GM23338 (cell line): ENCODE measurements around the gene ADGRV1. TPM values are rescaled to one million over a fixed set of nuclear protein-coding genes. Genes with fewer than 3 reads are reported as not detected.

ENCODE experiments used
- ATAC-seq: fragments of 200-7000 bp; cut with Tn5 transposase; 3 replicates; pipeline ENCODE4 v1.9.1; 2020
- DNase-seq: peaks from one replicate; pipeline ENCODE4 v3.0.0-alpha.2; 2015; ENCODE audit warnings: low spot score
- H2AFZ ChIP-seq: fragments of 200-600 bp; sonication (generic); 2 replicates; pipeline ENCODE4 v1.8.0; 2016; ENCODE audit warnings: antibody characterized with exemption, mild to moderate bottlenecking, moderate library complexity
- H3F3A ChIP-seq: fragments of 200-600 bp; sonication (generic); replicated peaks from 2 replicates; pipeline ENCODE4 v1.8.0; 2017; ENCODE audit warnings: antibody characterized with exemption, mixed run types, low read depth
- H3K27ac ChIP-seq: fragments of 200-600 bp; sonication (generic); 2 replicates; pipeline ENCODE4 v1.6.1; 2016; ENCODE audit warnings: low read depth
- H3K27me3 ChIP-seq: fragments of 200-600 bp; sonication (generic); 2 replicates; pipeline ENCODE4 v1.8.0; 2016; ENCODE audit warnings: mild to moderate bottlenecking, mixed run types, moderate library complexity; ENCODE audit not compliant: insufficient read depth
- H3K36me3 ChIP-seq: fragments of 200-600 bp; sonication (generic); 2 replicates; pipeline ENCODE4 v1.8.0; 2016; ENCODE audit warnings: mild to moderate bottlenecking; ENCODE audit not compliant: insufficient read depth
- H3K4me1 ChIP-seq: fragments of 200-600 bp; sonication (generic); 2 replicates; pipeline ENCODE4 v1.8.0; 2016; ENCODE audit warnings: mild to moderate bottlenecking, moderate library complexity; ENCODE audit not compliant: insufficient read depth
- H3K4me2 ChIP-seq: fragments of 200-600 bp; sonication (generic); 2 replicates; pipeline ENCODE4 v1.7.1; 2017; ENCODE audit warnings: mixed run types
- H3K4me3 ChIP-seq: fragments of 200-600 bp; sonication (generic); 2 replicates; pipeline ENCODE4 v1.6.1; 2016; ENCODE audit warnings: mixed run types
- H3K79me2 ChIP-seq: fragments of 200-600 bp; sonication (generic); replicated peaks from 2 replicates; pipeline ENCODE4 v1.8.0; 2017; ENCODE audit warnings: mild to moderate bottlenecking; ENCODE audit not compliant: insufficient read depth
- H3K9me2 ChIP-seq: fragments of 200-600 bp; sonication (generic); 2 replicates; pipeline ENCODE4 v1.8.0; 2017; ENCODE audit not compliant: insufficient read depth
- H4K20me1 ChIP-seq: fragments of 200-600 bp; sonication (generic); replicated peaks from 2 replicates; pipeline ENCODE4 v1.8.0; 2017; ENCODE audit warnings: mild to moderate bottlenecking; ENCODE audit not compliant: insufficient read depth
- H3K27ac Mint-ChIP-seq: 2 replicates; pipeline ENCODE4 v1.8.0; 2020; ENCODE audit warnings: inconsistent platforms, mild to moderate bottlenecking, moderate library complexity, mixed read lengths
- H3K27me3 Mint-ChIP-seq: 3 replicates; pipeline ENCODE4 v1.8.0; 2022; ENCODE audit warnings: low read depth, mild to moderate bottlenecking, moderate library complexity, mixed read lengths, inconsistent platforms; ENCODE audit not compliant: insufficient read depth, poor library complexity
- H3K36me3 Mint-ChIP-seq: 3 replicates; pipeline ENCODE4 v1.8.0; 2021; ENCODE audit warnings: low read depth, mild to moderate bottlenecking, inconsistent platforms, moderate library complexity, mixed read lengths
- H3K4me1 Mint-ChIP-seq: 3 replicates; pipeline ENCODE4 v1.8.0; 2020; ENCODE audit warnings: mild to moderate bottlenecking, inconsistent platforms, mixed read lengths
- H3K4me3 Mint-ChIP-seq: 3 replicates; pipeline ENCODE4 v1.8.0; 2021; ENCODE audit warnings: moderate library complexity, mild to moderate bottlenecking, inconsistent platforms, mixed read lengths
- H3K9me3 Mint-ChIP-seq: 3 replicates; pipeline ENCODE4 v1.8.0; 2020; ENCODE audit warnings: moderate library complexity, mild to moderate bottlenecking, inconsistent platforms, mixed read lengths
- CREB1 ChIP-seq: fragments of 250-450 bp; sonication (Bioruptor Pico); IDR thresholded peaks from 2 replicates; pipeline ENCODE4 v1.5.0; 2020; ENCODE audit warnings: low read depth, mild to moderate bottlenecking, moderate library complexity
- POLR2AphosphoS5 ChIP-seq: IDR thresholded peaks from 2 replicates; pipeline ENCODE4 v1.6.1; 2016; ENCODE audit warnings: antibody characterized with exemption, low read depth
- REST ChIP-seq: IDR thresholded peaks from one replicate; pipeline ENCODE4 v1.6.1; 2018; ENCODE audit warnings: antibody characterized with exemption; ENCODE audit not compliant: unreplicated experiment
- STAT1 ChIP-seq: IDR thresholded peaks from one replicate; pipeline ENCODE4 v1.6.1; 2016; ENCODE audit warnings: antibody characterized with exemption; ENCODE audit not compliant: unreplicated experiment
- ZNF462 ChIP-seq: fragments of 250-450 bp; sonication (Bioruptor Pico); IDR thresholded peaks from 2 replicates; pipeline ENCODE4 v1.5.0; 2020; ENCODE audit warnings: mild to moderate bottlenecking, moderate library complexity
- polyA plus RNA-seq: library from polyadenylated mRNA; unstranded; fragments of >200 nt; fragmentation: Nextera tagmentation; extraction: Ambion mirVana; gene quantifications from 2 replicates; pipeline ENCODE4 v1.2.1, GENCODE V29; 2016
- total RNA-seq: library from RNA; depleted of rRNA; stranded (reverse); fragments of >200 nt; shearing (Covaris generic); gene quantifications from 2 replicates; pipeline ENCODE4 v1.2.3, GENCODE V29; 2014

Gene ADGRV1
- total and polyA plus RNA-seq, 2 experiments from 2014 or later, result 46.1 to 149 TPM

GRCh38 chr5:90510438-90510837 is 48.2 kb upstream of the ADGRV1 start:
- Histone ChIP-seq H2AFZ (no peak overlapping the region), H3K4me1 (0 out of 2 replicates have a peak, but pooled peaks cover 3% of the 10 kb centered on the region), H3F3A (no peaks in the 10 kb centered on the region), H3K4me3 (no peak overlapping the region), H3K27ac (no peak overlapping the region), H3K79me2 (no peaks in the 10 kb centered on the region), H3K27me3 (no peaks in the 10 kb centered on the region), H3K36me3 (peaks cover 39% of the 10 kb centered on the region), H3K9me2 (no peaks in the 10 kb centered on the region), H3K4me2 (no peak overlapping the region), H4K20me1 (no peaks in the 10 kb centered on the region; the same call in 1 of the 2 replicates)
- H3K27me3 Mint-ChIP-seq, result peaks cover 3% of the 10 kb centered on the region
- TF ChIP-seq STAT1 (no peak), ZNF462 (CRISPR knock-in tag) (no peak), REST (no peak), CREB1 (CRISPR knock-in tag) (no peak), POLR2AphosphoS5 (no peak)
- peaks cover 60% of the 10 kb centered on the region for H3K36me3 Mint-ChIP-seq
- H3K27ac Mint-ChIP-seq, result no peak overlapping the region
- H3K9me3 Mint-ChIP-seq, result no peaks in the 10 kb centered on the region
- H3K4me1 Mint-ChIP-seq, result no peaks in the 10 kb centered on the region; the same call in 2 of the 3 replicates
- no peak for ATAC-seq
- H3K4me3 Mint-ChIP-seq, result no peak overlapping the region
- no peak for DNase-seq
